ENCODE measurements around the gene PPWD1.

GRCh38 chr5:65630981-65631380 is 67.9 kb downstream of the PPWD1 start:
- TF ChIP-seq POLR2A (IDR thresholded peaks at IDR 0.05; ENCODE audit: low read depth), result no peak
- TF ChIP-seq CTCF (IDR thresholded peaks at IDR 0.05), result no peak
- TF ChIP-seq POLR2AphosphoS5 (IDR thresholded peaks at IDR 0.05), result no peak
